AG09309 (cell line): ENCODE measurements around the gene ANXA5.

Source experiments
- DNase-seq: peaks from one replicate; pipeline ENCODE4 v3.0.0-alpha.2; 2010; ENCODE audit warnings: low read depth
- H3K4me3 ChIP-seq: 2 replicates; pipeline ENCODE4 v1.5.1; 2011; ENCODE audit warnings: mild to moderate bottlenecking, low read depth, low read length, moderate library complexity; ENCODE audit not compliant: control insufficient read depth
- CTCF ChIP-seq: IDR thresholded peaks from 2 replicates; pipeline ENCODE4 v1.5.1; 2011; ENCODE audit warnings: mild to moderate bottlenecking, low read depth, low read length, inconsistent platforms; ENCODE audit not compliant: insufficient read depth, control insufficient read depth; ENCODE audit errors: missing control alignments

ANXA5 gene

GRCh38 chr4:121693450-121693849 is 3.3 kb downstream of the ANXA5 start:
- no peak for DNase-seq

GRCh38 chr4:121692261-121692660 is 4.5 kb downstream of the ANXA5 start:
- no peak overlapping the region for H3K4me3 ChIP-seq
- DNase-seq: no peak
- no peak for TF ChIP-seq CTCF

More at GRCh38 chr4:121693450-121693849, 3.3 kb downstream of the ANXA5 start:
- H3K4me3 ChIP-seq: no peak overlapping the region
- TF ChIP-seq CTCF: no peak

GRCh38 chr4:121690001-121690400 is 6.8 kb downstream of the ANXA5 start:
- H3K4me3 ChIP-seq: no peak overlapping the region
- no peak for TF ChIP-seq CTCF
- peak; percentile 33 for DNase-seq

GRCh38 chr4:121688701-121689100 is 8.1 kb downstream of the ANXA5 start:
- no peak for TF ChIP-seq CTCF
- no peak for DNase-seq
- H3K4me3 ChIP-seq: no peak overlapping the region

GRCh38 chr4:121688261-121688660 is 8.5 kb downstream of the ANXA5 start:
- no peak for TF ChIP-seq CTCF
- DNase-seq: no peak
- no peak overlapping the region for H3K4me3 ChIP-seq

GRCh38 chr4:121686255-121686654 is 10.5 kb downstream of the ANXA5 start:
- no peak for DNase-seq
- no peak overlapping the region for H3K4me3 ChIP-seq
- no peak for TF ChIP-seq CTCF

GRCh38 chr4:121685257-121685656 is 11.5 kb downstream of the ANXA5 start:
- H3K4me3 ChIP-seq: no peak overlapping the region
- DNase-seq: no peak
- TF ChIP-seq CTCF: no peak
